Central memory CD8-positive, alpha-beta T cell (primary cell): ENCODE results near the gene ERC2.

Experiments used
- ATAC-seq: fragments of 150-1000 bp; cut with Tn5 transposase; replicated peaks from 2 replicates; pipeline ENCODE4 v1.10.0; 2022; ENCODE audit warnings: mild to moderate bottlenecking, moderate FRiP score, moderate number of reproducible peaks; ENCODE audit not compliant: poor library complexity, severe bottlenecking; ENCODE audit errors: extremely low read depth
- DNase-seq, 2 donors: peaks; one replicate each; pipeline ENCODE4 v3.0.0; 2021; ENCODE audit warnings: low spot score in 2 of 2
- H3K27ac Mint-ChIP-seq: one replicate; pipeline ENCODE4 v1.8.0; 2022; ENCODE audit warnings: low read depth, mild to moderate bottlenecking, moderate library complexity, mixed read lengths
- H3K27me3 Mint-ChIP-seq: one replicate; pipeline ENCODE4 v1.8.0; 2022; ENCODE audit warnings: mixed read lengths
- H3K36me3 Mint-ChIP-seq: one replicate; pipeline ENCODE4 v1.8.0; 2022; ENCODE audit warnings: mild to moderate bottlenecking, moderate library complexity, mixed read lengths; ENCODE audit not compliant: insufficient read depth
- H3K4me1 Mint-ChIP-seq: one replicate; pipeline ENCODE4 v1.8.0; 2022; ENCODE audit warnings: mixed read lengths
- H3K4me3 Mint-ChIP-seq: one replicate; pipeline ENCODE4 v1.8.0; 2022; ENCODE audit warnings: mild to moderate bottlenecking, moderate library complexity, mixed read lengths
- H3K9me3 Mint-ChIP-seq: one replicate; pipeline ENCODE4 v1.8.0; 2022; ENCODE audit warnings: mixed read lengths

Gene ERC2

GRCh38 chr3:56131974-56132590 is 336.2 kb downstream of the ERC2 start:
- Mint-ChIP-seq H3K4me1 (no peaks in the 10 kb centered on the region), H3K27me3 (no peaks in the 10 kb centered on the region), H3K27ac (no peak overlapping the region), H3K9me3 (no peaks in the 10 kb centered on the region), H3K36me3 (no peaks in the 10 kb centered on the region), H3K4me3 (no peak overlapping the region)
- ATAC-seq (no peak), DNase-seq (no peak)

- no peaks in the 10 kb centered on the region for H3K36me3 Mint-ChIP-seq
- no peak overlapping the region for H3K27ac Mint-ChIP-seq
- no peaks in the 10 kb centered on the region for H3K4me1 Mint-ChIP-seq
- H3K27me3 Mint-ChIP-seq, result no peaks in the 10 kb centered on the region
- ATAC-seq, result no peak
- DNase-seq, result no peak
- H3K9me3 Mint-ChIP-seq, result no peaks in the 10 kb centered on the region
- H3K4me3 Mint-ChIP-seq, result no peak overlapping the region
Observed at GRCh38 chr3:56130036-56130435, 338.2 kb downstream of the ERC2 start.

GRCh38 chr3:56126632-56127031 is 341.6 kb downstream of the ERC2 start:
- Mint-ChIP-seq H3K36me3 (no peaks in the 10 kb centered on the region), H3K27me3 (no peaks in the 10 kb centered on the region), H3K4me1 (no peaks in the 10 kb centered on the region), H3K27ac (no peak overlapping the region), H3K9me3 (no peaks in the 10 kb centered on the region), H3K4me3 (no peak overlapping the region)
- DNase-seq (no peak), ATAC-seq (no peak)

GRCh38 chr3:56125358-56126005 is 342.8 kb downstream of the ERC2 start:
- H3K4me3 Mint-ChIP-seq, result no peak overlapping the region
- no peak for DNase-seq
- H3K27me3 Mint-ChIP-seq, result no peaks in the 10 kb centered on the region
- no peaks in the 10 kb centered on the region for H3K4me1 Mint-ChIP-seq
- no peak for ATAC-seq
- H3K27ac Mint-ChIP-seq, result no peak overlapping the region
- H3K36me3 Mint-ChIP-seq, result no peaks in the 10 kb centered on the region
- peaks cover under 1% of the 10 kb centered on the region for H3K9me3 Mint-ChIP-seq

GRCh38 chr3:56124546-56124945 is 343.7 kb downstream of the ERC2 start:
- Mint-ChIP-seq H3K4me1 (no peaks in the 10 kb centered on the region), H3K27me3 (no peaks in the 10 kb centered on the region), H3K36me3 (no peaks in the 10 kb centered on the region), H3K27ac (no peak overlapping the region), H3K4me3 (no peak overlapping the region), H3K9me3 (peaks cover 6% of the 10 kb centered on the region)
- DNase-seq (no peak), ATAC-seq (no peak)

GRCh38 chr3:56123487-56123886 is 344.8 kb downstream of the ERC2 start:
- Mint-ChIP-seq H3K4me3 (no peak overlapping the region), H3K4me1 (no peaks in the 10 kb centered on the region), H3K27ac (no peak overlapping the region), H3K27me3 (no peaks in the 10 kb centered on the region), H3K36me3 (no peaks in the 10 kb centered on the region), H3K9me3 (peaks cover 6% of the 10 kb centered on the region)
- ATAC-seq, result no peak
- no peak for DNase-seq

GRCh38 chr3:56122911-56123310 is 345.4 kb downstream of the ERC2 start:
- Mint-ChIP-seq H3K27ac (no peak overlapping the region), H3K9me3 (peaks cover 6% of the 10 kb centered on the region), H3K4me3 (no peak overlapping the region), H3K4me1 (no peaks in the 10 kb centered on the region), H3K27me3 (no peaks in the 10 kb centered on the region), H3K36me3 (no peaks in the 10 kb centered on the region)
- DNase-seq (no peak), ATAC-seq (no peak)

- Mint-ChIP-seq H3K27ac (no peak overlapping the region), H3K27me3 (no peaks in the 10 kb centered on the region), H3K4me1 (no peaks in the 10 kb centered on the region), H3K4me3 (no peak overlapping the region), H3K9me3 (peaks cover 13% of the 10 kb centered on the region), H3K36me3 (no peaks in the 10 kb centered on the region)
- DNase-seq (no peak), ATAC-seq (no peak)
Observed at GRCh38 chr3:56121716-56122115, 346.6 kb downstream of the ERC2 start.

- Mint-ChIP-seq H3K9me3 (peaks cover 24% of the 10 kb centered on the region), H3K4me1 (no peaks in the 10 kb centered on the region), H3K4me3 (no peak overlapping the region), H3K27me3 (no peaks in the 10 kb centered on the region), H3K36me3 (no peaks in the 10 kb centered on the region), H3K27ac (no peak overlapping the region)
- DNase-seq, result no peak
- no peak for ATAC-seq
Observed at GRCh38 chr3:56119575-56120349, 348.5 kb downstream of the ERC2 start.

GRCh38 chr3:56118968-56119367 is 349.3 kb downstream of the ERC2 start:
- Mint-ChIP-seq H3K4me3 (no peak overlapping the region), H3K36me3 (no peaks in the 10 kb centered on the region), H3K9me3 (peaks cover 24% of the 10 kb centered on the region), H3K4me1 (no peaks in the 10 kb centered on the region), H3K27ac (no peak overlapping the region), H3K27me3 (no peaks in the 10 kb centered on the region)
- DNase-seq (no peak), ATAC-seq (no peak)

- Mint-ChIP-seq H3K36me3 (no peaks in the 10 kb centered on the region), H3K9me3 (peaks cover 24% of the 10 kb centered on the region), H3K27me3 (no peaks in the 10 kb centered on the region), H3K4me1 (no peaks in the 10 kb centered on the region), H3K4me3 (no peak overlapping the region), H3K27ac (no peak overlapping the region)
- ATAC-seq (no peak), DNase-seq (no peak)
Observed at GRCh38 chr3:56115698-56116097, 352.6 kb downstream of the ERC2 start.

- peaks cover 21% of the 10 kb centered on the region for H3K9me3 Mint-ChIP-seq
- H3K36me3 Mint-ChIP-seq, result no peaks in the 10 kb centered on the region
- no peaks in the 10 kb centered on the region for H3K4me1 Mint-ChIP-seq
- H3K27me3 Mint-ChIP-seq, result no peaks in the 10 kb centered on the region
- no peak for DNase-seq
- ATAC-seq, result no peak
- no peak overlapping the region for H3K27ac Mint-ChIP-seq
- no peak overlapping the region for H3K4me3 Mint-ChIP-seq
Observed at GRCh38 chr3:56115199-56115598, 353.1 kb downstream of the ERC2 start.

- H3K4me3 Mint-ChIP-seq, result no peak overlapping the region
- ATAC-seq (no peak), DNase-seq (no peak)
- no peak overlapping the region for H3K27ac Mint-ChIP-seq
- no peaks in the 10 kb centered on the region for H3K36me3 Mint-ChIP-seq
- H3K27me3 Mint-ChIP-seq, result no peaks in the 10 kb centered on the region
- H3K9me3 Mint-ChIP-seq, result peaks cover 18% of the 10 kb centered on the region
- no peaks in the 10 kb centered on the region for H3K4me1 Mint-ChIP-seq
Observed at GRCh38 chr3:56113908-56114307, 354.4 kb downstream of the ERC2 start.
